Stimulated activated naive CD8-positive, alpha-beta T cell treated with anti-CD3 and anti-CD28 coated beads, Interleukin-15, Interleukin-2, amounts not matched to agents 100 U/mL and 50 U/mL, for 24 hours (primary cell): ENCODE measurements around the gene FCN2.

Experiments
- ATAC-seq: fragments of 150-1000 bp; cut with Tn5 transposase; one replicate; pipeline ENCODE4 v1.10.0; 2021
- DNase-seq: peaks from one replicate; pipeline ENCODE4 v3.0.0; 2021

FCN2 gene

DNA sequence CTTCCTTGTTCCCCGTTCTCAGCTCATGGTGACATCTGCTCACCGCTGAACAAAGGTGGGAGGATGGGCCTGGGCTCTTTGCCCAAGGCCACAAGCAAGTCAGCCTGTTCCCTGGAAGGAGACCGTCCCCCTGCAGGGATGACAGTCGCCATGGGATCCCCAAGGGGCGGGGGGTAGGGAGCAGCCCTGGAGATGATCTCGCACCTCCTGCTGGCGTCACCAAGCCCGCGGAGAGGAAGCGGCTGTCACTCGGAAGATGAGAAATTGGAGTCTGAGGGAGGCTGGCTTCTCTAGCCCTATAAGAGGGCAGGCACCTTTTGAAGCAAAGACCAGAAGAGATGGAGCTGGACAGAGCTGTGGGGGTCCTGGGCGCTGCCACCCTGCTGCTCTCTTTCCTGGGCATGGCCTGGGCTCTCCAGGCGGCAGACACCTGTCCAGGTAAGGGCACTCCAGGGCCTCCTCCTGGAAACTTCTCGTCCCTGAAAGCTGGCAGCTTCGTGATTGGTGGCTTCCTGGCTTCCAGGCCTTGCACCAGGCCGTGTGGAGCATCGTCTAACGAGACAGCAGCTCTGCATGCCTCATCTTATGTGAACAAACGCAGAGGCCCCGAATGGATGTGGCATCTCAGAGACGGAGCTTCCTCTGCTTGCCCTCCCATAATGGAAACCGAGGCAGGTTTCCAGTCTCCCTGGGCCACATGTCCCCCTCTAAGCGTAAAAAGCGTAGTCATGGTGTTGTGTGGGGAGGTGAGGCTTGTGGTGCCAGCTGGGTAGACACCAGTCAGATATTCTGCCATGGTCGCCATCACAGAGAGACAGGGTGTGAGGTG is at the start of gene FCN2:
FCN2 (plus strand) TSS at position 327 of the 829 bp plus-strand sequence; CDS start at position 339, 12 bp downstream.
- DNase-seq (no peak), ATAC-seq (no peak)

DNA sequence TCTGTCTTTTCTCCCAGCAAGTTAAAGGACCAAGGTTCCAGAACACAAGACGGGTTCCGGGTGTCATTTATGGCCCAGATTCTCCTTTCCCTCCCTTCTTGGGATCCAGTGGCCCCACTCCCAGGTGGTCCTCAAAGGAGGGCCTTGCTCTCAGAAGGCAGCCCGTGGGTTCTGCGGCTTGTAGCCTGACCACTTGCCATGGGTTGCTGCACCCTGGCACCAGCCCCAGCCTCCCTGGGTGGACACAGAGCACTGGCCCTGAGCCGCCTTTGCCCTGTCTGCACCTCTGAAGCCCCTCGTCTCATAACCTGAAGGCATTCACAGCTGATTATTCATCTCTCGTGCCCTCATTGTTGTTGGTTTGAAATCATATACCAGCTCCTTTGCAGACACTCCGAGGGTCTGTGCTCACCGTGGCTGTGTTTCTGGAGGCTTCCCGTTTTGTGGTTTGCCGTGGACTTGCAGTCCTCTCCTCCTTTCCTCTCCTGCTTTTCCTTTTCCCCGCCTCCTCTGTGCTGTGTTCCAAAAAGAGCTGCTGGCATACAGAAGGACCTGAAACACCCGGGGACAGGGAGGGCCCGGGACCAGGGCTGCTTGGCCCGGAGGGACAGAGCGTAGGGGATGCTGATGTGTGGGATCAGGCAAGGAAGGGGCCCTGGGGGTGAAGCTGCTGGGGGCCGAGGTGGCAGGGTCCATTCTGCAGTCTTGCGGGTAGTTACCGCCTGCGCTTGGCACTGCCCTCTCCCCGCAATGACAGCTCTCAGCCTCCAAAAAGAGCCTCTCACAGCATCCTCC is 49.5 kb upstream of the FCN2 start:
- ATAC-seq (no peak), DNase-seq (no peak)

DNA sequence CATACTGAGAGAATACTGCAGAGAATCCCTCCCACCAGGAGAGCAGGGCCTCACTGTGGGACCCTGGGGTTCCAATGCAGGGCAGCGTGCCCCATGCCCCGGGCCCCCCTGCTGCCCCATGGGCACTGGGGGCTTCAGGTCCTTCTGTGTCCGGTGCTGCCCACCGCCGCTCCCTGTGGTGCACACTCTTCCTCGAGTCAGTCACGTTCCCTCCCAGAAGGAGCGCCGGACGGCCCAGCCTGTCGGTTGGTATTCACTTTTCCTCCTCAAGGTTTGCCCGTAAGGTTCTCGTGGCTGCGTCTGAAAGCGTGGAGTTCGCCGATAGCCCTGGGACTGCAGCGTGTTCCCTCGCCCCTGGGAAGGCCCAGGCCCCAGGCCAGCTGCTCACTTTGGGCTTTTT is 48.1 kb upstream of the FCN2 start:
- ATAC-seq (no peak), DNase-seq (no peak)

DNA sequence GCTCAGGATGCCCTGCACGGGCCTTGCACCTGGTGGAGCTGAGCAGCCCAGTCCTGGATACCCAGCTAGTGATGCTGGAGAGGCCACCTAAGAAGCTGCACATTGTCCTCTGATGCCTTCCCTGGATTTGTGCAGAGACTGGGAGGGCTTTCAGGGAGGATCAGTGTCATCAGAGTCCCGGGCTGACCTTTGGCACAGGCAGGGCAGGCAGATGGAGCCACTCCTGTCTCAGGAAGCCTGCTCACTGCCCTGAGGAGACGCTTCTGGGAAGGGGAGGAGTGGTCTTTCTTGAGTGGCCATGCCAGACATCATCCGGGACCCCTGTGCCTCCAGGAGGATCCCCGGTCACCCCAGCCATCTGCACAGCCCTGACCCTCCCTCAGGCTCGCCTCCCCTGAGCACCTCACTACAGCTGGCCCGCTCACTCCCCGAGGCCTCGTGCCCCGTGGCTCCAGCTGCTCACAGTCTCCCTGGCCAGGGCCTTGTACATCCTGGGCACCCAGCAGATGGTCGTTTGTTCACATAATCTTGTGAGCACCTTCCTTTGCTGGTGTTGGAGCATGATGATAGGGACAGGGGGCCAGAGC is 47.2 kb upstream of the FCN2 start:
- ATAC-seq = no peak
- no peak for DNase-seq

DNA sequence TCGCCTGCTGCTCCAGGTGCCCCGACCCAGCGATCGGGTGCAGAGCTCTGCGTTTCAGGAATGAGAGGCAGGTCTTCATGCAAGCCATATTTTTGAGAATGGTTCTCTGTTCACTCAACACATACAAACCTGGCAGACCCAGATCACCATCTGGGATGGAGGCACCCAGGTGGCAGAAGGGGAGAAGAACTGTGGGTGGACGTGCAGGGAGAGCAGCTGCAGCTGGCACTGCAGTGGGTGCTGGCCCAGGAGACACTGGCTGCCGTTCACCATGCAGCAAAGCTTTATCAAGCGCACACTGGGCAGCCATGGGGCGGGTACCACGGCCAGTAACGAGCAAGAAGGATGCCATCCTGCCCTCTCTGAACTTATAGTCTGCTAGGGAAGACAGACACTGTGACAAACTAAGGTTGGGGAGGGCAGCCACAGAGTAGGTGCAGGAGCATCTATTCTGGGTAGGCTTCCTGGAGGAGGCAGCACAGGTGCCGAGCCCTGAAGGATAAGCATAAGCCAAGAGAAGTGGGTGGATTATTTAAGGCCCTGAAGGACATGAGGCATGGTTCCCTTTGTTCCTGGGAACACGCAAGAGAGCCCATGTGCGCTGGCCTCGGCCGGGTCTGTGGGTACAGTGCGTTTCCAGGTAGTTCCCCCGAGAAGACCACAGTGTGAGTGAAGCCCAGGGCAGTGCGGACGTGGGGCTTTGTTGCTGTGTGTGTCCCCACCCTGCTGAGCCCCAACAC is 46.2 kb upstream of the FCN2 start:
- no peak for DNase-seq
- no peak for ATAC-seq

DNA sequence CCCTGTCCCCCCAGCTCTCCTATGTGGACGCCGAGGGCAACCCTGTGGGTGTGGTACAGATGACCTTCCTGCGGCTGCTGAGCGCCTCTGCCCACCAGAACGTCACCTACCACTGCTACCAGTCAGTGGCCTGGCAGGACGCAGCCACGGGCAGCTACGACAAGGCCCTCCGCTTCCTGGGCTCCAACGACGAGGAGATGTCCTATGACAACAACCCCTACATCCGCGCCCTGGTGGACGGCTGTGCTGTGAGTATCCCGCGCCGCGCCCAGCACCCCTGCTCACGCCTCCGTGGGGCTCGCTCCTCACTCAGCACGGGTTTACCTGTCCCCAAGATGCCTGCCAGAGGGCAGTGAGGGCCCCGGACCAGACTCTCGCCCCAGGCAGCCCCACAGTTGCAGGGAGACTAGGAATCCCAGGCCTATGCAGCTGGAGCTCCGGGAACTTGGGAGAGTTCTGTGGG is 45.6 kb upstream of the FCN2 start:
- no peak for ATAC-seq
- no peak for DNase-seq

DNA sequence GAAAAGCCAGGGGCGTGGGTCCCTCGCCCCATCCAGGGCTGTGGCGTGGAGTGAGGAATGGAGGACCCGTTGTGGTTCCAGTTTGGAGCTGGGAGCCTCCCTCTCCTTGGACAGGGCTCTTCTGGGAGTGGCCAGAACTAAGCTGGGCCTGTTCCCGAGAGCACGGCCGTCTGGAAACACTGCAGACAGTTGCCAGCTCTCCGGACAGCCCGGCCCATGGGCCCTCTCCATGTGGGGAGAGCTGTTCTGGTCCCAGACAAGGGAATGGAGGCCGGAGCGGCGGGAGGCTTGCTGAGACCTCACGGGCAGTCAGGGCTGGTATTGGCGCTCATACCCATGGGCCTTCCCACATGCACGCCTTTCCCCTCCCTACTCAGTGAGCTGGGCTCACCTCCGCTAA is 45.2 kb upstream of the FCN2 start:
- ATAC-seq (no peak), DNase-seq (no peak)

DNA sequence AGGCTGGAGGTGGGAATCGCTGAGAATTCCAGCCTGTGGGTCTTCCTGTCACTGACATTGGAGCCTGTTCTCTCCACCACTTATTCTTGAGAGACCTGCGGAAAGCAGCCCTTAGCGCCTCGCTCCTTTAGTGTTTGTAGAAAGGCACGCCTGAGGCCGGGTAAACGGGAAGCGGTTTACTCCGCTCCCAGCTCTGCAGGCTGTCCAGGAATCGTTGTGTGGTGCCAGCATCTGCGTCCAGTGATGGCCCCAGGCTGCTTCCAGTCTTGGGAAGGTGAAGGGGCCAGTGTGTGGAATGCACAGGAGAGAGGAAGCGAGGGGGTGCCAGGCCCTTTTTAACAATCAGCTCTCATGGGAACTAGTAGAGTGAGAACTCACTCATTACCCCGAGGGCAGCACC is 44.6 kb upstream of the FCN2 start:
- DNase-seq (no peak), ATAC-seq (no peak)

DNA sequence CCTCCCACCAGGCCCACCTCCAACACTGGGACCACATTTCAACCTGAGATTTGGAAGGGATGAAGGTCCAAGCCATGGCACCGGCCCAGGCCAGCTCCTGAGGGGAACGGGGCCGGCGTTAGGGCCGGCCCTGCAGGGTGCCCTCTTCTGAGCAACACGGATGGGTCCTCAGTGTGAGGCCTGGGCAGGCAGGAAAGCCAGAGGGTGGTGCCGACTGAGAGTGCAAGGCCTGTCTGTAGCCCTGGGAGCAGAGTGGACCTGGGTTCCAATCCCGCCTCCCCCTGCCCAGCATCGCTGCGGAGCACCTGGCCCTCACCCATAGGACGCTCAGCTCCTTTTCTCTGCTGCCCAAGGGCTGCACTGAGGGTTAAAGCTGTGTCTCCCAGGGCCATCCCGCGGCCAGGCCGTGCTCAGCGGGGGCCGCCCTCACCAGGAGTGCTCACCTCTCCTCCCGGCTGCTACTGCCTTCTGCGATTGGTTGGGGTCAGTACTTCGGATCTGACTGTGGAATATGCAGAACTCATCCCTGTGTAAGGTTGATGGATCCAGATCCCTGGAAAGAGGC is 44.1 kb upstream of the FCN2 start:
- ATAC-seq = no peak

DNA sequence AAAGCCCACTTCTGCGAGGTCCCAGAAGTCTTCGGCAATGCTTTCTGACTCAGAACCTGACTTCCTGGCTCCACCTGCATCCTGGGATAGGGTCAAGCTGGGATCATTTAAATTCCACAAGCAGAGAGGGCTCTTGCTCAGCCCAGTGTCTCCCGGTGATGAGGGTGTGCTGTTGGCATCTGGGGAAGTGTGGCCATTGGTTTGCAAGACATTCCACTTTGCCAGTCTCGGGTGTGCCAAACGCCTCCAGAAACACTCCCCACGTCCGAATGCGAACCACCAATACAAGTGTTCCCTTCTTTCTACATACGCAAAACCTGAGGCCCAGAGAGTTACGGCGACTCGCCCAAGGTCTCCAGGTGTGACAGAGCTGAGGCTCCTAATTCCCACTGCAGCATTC is 43.1 kb upstream of the FCN2 start:
- DNase-seq (no peak), ATAC-seq (no peak)

More for the DNA sequence above, 44.1 kb upstream of the FCN2 start:
- DNase-seq = no peak

DNA sequence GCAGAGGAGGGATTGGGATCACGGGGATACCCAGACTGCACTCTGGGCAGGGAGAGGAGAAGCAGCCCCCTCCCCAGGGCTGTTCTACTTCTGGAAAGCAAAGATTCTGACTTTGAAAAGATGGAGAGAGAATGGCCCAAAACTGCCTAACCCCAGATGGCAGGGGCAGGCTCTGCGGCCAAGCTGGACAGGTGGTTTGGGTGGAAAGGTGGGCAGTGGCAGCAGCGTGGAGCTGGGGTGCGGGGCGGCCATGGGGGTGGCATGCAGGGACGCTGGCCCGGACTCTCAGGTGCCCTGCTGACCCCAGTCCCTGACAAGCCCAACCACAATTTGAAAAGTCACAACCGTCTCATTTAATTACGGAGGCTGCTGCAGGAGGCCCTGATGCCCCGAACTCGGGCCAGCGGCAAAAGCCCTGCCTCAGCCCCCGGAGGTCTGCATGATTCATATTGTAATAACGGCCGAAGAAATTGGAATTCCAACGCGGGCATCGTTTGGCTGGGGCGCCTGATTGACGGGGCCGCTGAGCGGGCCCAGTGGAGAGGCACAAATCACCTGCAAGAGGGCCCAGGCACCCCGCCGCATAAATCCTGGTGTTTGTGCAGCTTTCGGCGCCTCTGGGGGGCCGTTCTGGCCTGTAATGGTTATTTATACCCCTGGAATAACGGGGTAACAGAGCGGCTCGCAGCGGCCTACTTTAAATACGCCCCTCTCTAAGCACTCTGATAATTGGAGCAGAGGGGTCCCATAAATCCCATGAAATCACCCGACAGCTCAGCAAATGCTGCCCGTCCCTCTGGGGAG is 41.8 kb upstream of the FCN2 start:
- ATAC-seq (no peak), DNase-seq (no peak)

DNA sequence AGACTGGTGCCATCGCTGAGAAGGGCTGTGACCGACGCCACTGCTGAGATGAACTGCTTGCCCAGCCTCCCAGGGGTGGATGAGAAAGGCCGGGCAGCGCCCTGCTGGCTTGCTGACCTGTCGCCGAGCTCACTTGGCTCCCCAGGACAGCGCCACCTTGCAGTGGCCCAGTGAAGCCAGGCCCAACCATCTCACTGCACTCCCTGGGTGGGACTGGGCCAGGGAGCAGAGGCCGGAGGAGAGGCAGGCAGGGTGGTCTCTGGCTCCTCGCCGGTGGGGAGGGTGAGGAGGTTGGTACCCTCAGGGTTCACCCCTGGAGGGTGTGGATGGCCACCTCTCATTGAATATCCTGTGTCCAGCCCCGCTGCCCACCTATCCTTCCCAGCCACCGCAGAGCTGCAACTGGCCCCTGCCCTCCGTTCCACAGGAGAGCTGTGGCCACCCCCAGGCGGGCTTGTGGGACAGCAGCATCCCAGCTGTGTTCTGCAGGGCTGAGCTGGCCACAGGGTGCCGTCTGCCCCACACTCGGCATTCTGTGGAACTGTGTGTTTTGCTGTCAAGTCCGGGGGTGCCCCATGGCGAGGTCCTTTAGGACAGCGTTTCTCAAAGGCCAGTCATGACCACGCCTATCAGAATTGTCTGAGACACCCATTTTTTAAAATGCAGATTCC is 41.0 kb upstream of the FCN2 start:
- ATAC-seq = no peak

DNA sequence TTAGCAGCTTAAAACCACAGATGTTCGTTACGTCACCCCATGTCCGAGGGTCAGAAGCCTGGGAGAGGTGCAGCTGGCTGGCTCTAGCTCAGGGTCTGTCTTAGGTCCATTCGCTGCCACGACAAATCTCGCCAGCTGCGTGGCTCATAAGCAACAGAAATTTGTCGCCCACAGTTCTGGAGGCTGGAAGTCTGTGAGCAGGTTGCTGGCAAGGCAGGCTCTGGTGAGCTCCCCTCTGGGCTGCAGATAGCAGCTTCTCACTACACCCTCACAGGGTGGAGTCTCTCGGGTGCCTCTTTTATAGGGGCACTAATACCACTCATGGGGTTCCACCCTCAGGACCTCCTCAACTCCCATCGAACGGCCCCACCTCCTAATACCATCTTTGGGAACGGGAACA is 40.1 kb upstream of the FCN2 start:
- DNase-seq (no peak), ATAC-seq (no peak)

More for the DNA sequence above, 41.0 kb upstream of the FCN2 start:
- DNase-seq = no peak

DNA sequence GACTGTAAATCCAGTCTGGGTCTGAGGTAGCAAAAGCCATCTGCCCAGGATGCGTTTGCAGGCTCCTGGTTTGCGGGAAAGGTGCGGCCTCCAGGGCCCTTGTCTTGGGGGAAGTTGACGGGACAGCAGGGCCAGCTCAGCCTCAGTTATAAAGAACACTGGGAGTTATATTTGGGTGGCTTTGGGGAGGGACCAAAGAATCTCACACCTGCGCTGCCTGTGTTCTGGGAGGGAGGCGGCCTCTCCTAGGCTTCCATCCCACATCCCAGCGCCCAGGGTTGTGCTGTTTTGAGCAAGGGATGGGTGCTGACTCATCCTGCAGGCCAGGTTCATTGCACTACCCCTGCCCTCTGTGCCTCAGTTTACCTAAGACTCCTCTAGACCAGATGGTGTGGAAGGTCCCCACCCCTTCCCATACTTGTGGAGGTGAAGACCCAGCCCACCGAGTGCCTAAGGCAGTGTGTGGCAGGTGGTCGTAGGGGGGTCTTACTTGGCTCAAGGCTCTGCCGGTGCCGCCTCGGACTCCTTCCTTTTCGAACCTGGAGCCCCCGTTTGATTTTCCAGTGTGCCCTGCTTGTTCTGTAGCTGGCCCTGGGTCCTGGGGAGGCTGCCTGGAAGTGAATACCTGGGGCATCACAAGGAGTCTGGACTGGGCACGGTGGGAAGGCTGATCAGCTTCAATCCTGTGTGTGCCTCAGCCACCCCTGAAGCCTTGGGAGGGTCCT is 39.3 kb upstream of the FCN2 start:
- ATAC-seq (no peak), DNase-seq (no peak)

DNA sequence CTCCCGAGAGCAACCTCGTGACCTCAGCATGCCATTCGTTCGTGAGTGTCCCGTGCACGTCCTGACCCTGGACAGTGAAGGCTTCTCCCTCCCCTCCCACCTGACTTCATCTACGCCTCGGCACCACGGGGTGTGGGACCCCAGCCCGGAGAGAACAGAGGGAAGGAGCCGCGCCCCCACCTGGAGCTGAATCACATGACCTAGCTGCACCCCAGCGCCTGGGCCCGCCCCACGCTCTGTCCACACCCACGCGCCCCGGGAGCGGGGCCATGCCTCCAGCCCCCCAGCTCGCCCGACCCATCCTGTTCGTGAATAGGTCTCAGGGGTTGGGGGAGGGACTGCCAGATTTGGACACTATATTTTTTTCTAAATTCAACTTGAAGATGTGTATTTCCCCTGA is 38.3 kb upstream of the FCN2 start:
- ATAC-seq (no peak), DNase-seq (no peak)

DNA sequence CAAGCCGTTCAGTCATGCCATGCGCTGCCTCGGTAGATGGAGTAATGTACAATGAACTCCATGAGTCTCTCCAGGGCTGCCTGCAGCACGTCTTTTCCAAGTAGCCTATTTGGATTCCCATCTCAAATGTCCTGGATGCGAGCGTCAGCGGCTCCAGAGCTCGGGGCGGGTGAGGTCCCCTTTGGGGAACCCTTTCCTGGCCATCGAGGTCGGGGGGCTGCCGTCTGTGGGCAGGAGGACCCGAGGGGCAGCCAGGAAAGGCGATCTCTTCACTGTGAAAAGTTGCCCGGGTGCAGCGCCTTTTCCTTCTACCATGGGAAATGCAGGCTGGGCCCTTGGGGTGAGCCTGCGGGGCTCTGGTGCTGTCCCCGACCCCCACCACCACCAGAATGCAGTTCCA is 36.9 kb upstream of the FCN2 start:
- DNase-seq = no peak
- ATAC-seq = no peak

DNA sequence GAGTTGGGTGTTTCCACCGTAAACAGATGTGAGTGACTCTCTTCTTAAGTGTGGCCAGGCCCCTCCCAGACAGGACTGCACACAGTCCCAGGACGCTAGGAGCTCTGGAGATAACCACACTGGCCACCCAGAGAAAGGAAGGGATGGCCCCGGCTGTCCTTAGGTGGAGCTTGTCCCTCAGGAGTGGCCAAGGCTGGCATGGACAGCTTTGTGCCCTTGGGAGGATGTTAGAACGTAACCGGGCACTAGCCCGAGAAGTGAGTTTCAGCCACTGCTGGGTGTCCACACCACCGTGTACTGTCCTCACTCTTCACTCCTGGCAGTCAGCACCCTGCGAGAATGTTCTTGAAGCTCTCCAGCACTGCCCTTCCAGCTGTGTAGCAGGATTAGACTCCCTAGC is 35.8 kb upstream of the FCN2 start:
- peak; percentile 19 for ATAC-seq
- no peak for DNase-seq

DNA sequence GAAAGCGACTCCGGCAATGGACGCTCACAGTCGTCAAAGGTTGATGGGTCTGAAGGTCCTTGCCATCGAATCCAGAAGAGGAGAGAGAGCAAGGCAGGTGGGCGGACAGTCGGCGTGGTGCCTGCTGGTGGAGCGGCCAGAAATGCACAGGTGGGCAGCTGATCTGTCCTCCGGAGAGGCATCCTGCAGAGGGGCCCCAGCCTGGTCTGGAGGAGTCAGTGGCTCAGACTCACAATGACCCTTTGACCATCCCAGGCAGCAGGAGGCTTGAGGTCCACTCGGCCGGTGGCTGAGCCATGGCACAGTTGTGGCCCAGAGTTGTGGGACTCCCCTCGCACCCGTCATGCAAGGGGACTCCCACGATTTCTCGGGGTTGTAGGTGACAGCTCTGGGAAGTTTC is 34.4 kb upstream of the FCN2 start:
- ATAC-seq = no peak
- no peak for DNase-seq

DNA sequence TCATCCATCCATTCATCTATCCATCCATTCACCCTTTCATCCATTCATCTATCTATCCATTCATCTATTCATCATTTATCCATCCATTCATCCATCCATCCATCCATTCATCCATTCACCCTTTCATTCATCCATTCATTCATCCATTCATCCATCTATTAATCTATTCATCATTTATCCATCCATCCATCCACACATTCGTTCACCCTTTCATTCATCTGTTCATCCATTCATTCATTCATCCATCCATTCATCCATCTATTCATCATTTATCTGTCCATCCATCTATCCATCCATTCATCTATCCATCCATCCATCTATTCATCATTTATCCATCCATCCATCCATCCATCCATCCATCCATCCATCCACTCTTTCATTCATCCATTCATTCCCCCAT is 33.9 kb upstream of the FCN2 start:
- DNase-seq (no peak), ATAC-seq (no peak)

DNA sequence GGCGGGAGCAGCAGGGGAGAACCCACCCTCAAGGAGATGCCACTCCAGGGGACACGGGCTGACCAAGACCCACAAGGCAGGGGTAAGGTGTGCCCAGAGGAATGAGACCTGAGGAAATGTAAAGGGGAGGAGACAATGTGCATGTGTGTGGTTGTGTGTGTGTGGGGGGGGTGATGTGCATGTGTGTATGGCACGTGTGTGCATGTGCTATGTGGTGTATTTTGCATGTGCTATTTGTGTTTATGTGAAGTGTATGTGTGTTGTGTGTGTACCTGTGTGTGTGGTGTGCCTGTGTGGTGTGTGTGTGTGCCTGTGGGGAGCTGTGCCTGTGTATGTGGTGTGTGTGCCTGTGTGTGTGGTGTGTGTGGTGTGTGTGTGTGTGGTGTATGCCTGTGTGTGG is 33.5 kb upstream of the FCN2 start:
- ATAC-seq (no peak), DNase-seq (no peak)
